ENCODE data around the gene CLIC3. TPM values are rescaled to one million over a fixed set of nuclear protein-coding genes. Genes with fewer than 3 reads are reported as not detected.

The CLIC3 gene
- total RNA-seq, 1 donor from 2014 or later, result 0.39 TPM

- H3K27me3 ChIP-seq (ENCODE audit: insufficient read depth, low read length), result no peaks in the 10 kb centered on the region
- H3K4me2 ChIP-seq (ENCODE audit: low read length), result peak overlapping the region; percentile 66
- H4K20me1 ChIP-seq (ENCODE audit: insufficient read depth, low read length), result peaks cover 12% of the 10 kb centered on the region
- no peak overlapping the region for H3K9ac ChIP-seq (ENCODE audit: low read length)
- Mint-ChIP-seq H3K27ac (ENCODE audit: unreplicated experiment) (no peak overlapping the region), H3K36me3 (ENCODE audit: low read depth, unreplicated experiment) (no peaks in the 10 kb centered on the region), H3K9me3 (ENCODE audit: unreplicated experiment) (no peaks in the 10 kb centered on the region), H3K4me3 (ENCODE audit: unreplicated experiment) (no peak overlapping the region), H3K27me3 (ENCODE audit: low read depth, unreplicated experiment) (no peaks in the 10 kb centered on the region), H3K4me1 (ENCODE audit: low read depth, unreplicated experiment) (peaks cover 11% of the 10 kb centered on the region)
- H3K9me3 ChIP-seq (ENCODE audit: insufficient read depth, low read depth, low read length), result no peaks in the 10 kb centered on the region
- peaks cover 42% of the 10 kb centered on the region for H3K4me1 ChIP-seq (ENCODE audit: insufficient read depth, low read length)
- no peak for TF ChIP-seq EZH2 (IDR thresholded peaks at IDR 0.05; ENCODE audit: insufficient read depth, low read length)
- TF ChIP-seq, protein P1, sequence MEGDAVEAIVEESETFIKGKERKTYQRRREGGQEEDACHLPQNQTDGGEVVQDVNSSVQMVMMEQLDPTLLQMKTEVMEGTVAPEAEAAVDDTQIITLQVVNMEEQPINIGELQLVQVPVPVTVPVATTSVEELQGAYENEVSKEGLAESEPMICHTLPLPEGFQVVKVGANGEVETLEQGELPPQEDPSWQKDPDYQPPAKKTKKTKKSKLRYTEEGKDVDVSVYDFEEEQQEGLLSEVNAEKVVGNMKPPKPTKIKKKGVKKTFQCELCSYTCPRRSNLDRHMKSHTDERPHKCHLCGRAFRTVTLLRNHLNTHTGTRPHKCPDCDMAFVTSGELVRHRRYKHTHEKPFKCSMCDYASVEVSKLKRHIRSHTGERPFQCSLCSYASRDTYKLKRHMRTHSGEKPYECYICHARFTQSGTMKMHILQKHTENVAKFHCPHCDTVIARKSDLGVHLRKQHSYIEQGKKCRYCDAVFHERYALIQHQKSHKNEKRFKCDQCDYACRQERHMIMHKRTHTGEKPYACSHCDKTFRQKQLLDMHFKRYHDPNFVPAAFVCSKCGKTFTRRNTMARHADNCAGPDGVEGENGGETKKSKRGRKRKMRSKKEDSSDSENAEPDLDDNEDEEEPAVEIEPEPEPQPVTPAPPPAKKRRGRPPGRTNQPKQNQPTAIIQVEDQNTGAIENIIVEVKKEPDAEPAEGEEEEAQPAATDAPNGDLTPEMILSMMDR (IDR thresholded peaks at IDR 0.05; ENCODE audit: insufficient read depth, low read depth, low read length), result no peak
- no peaks in the 10 kb centered on the region for H3K36me3 ChIP-seq (ENCODE audit: insufficient read depth, low read length)
- no peak overlapping the region for H3K27ac ChIP-seq (ENCODE audit: low read depth, low read length)
- H3K4me3 ChIP-seq (ENCODE audit: insufficient read depth, low read depth, low read length), result no peak overlapping the region
- DNase-seq (ENCODE audit: low read depth) (no peak), FAIRE-seq (no peak)
- peaks cover 8% of the 10 kb centered on the region for H3K79me2 ChIP-seq (ENCODE audit: insufficient read depth, low read length)
- peak overlapping the region; percentile 28 for H2AFZ ChIP-seq (ENCODE audit: low read depth, low read length)
Measured at GRCh38 chr9:136997830-136998234, 1.5 kb upstream of the CLIC3 start.

DNA sequence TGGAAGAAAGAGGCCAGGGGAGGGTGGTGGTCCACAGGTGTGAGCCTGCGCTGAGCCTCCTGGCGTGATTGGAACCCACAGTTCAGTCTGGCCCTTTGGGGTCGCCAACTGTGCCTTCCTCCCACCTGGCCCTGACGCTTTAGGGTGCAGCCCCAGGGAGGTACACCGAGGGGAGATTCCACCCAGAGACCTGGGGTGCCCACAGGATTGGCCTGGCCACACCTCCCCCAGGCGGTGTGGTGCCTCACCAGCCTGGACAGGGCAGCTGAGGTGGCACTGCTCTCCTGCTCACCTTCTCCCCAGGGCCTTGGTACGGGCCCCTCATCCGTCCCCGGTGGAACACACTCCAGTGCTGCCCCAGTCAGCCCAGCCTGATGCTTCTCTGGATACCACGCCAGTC lies 1.0 kb upstream of the CLIC3 start:
- Mint-ChIP-seq H3K4me3 (ENCODE audit: unreplicated experiment) (no peak overlapping the region), H3K27me3 (ENCODE audit: low read depth, unreplicated experiment) (no peaks in the 10 kb centered on the region), H3K9me3 (ENCODE audit: unreplicated experiment) (no peaks in the 10 kb centered on the region), H3K4me1 (ENCODE audit: low read depth, unreplicated experiment) (peaks cover 11% of the 10 kb centered on the region), H3K27ac (ENCODE audit: unreplicated experiment) (no peak overlapping the region), H3K36me3 (ENCODE audit: low read depth, unreplicated experiment) (no peaks in the 10 kb centered on the region)
- no peaks in the 10 kb centered on the region for H3K36me3 ChIP-seq (ENCODE audit: insufficient read depth, low read length)
- no peak overlapping the region for H3K9ac ChIP-seq (ENCODE audit: low read length)
- no peaks in the 10 kb centered on the region for H3K9me3 ChIP-seq (ENCODE audit: insufficient read depth, low read depth, low read length)
- peaks cover 12% of the 10 kb centered on the region for H4K20me1 ChIP-seq (ENCODE audit: insufficient read depth, low read length)
- peaks cover 12% of the 10 kb centered on the region for H3K79me2 ChIP-seq (ENCODE audit: insufficient read depth, low read length)
- DNase-seq (ENCODE audit: low read depth) (no peak), FAIRE-seq (no peak)
- peaks cover 45% of the 10 kb centered on the region for H3K4me1 ChIP-seq (ENCODE audit: insufficient read depth, low read length)
- H3K27me3 ChIP-seq (ENCODE audit: insufficient read depth, low read length), result no peaks in the 10 kb centered on the region
- no peak overlapping the region for H3K27ac ChIP-seq (ENCODE audit: low read depth, low read length)
- H3K4me3 ChIP-seq (ENCODE audit: insufficient read depth, low read depth, low read length), result no peak overlapping the region
- H3K4me2 ChIP-seq (ENCODE audit: low read length), result peak overlapping the region; percentile 66
- no peak overlapping the region for H2AFZ ChIP-seq (ENCODE audit: low read depth, low read length)
- TF ChIP-seq, protein P1 (IDR thresholded peaks at IDR 0.05; ENCODE audit: insufficient read depth, low read depth, low read length), result no peak
- TF ChIP-seq EZH2 (IDR thresholded peaks at IDR 0.05; ENCODE audit: insufficient read depth, low read length), result no peak

- peaks cover 12% of the 10 kb centered on the region for H4K20me1 ChIP-seq (ENCODE audit: insufficient read depth, low read length)
- peaks cover 13% of the 10 kb centered on the region for H3K79me2 ChIP-seq (ENCODE audit: insufficient read depth, low read length)
- H3K27ac Mint-ChIP-seq (ENCODE audit: unreplicated experiment), result no peak overlapping the region
- DNase-seq (ENCODE audit: low read depth) (peak; percentile 36), FAIRE-seq (no peak)
- H3K4me1 Mint-ChIP-seq (ENCODE audit: low read depth, unreplicated experiment), result peaks cover 11% of the 10 kb centered on the region
- no peak overlapping the region for H3K4me3 ChIP-seq (ENCODE audit: insufficient read depth, low read depth, low read length)
- peaks cover under 1% of the 10 kb centered on the region for H3K36me3 Mint-ChIP-seq (ENCODE audit: low read depth, unreplicated experiment)
- H3K27me3 ChIP-seq (ENCODE audit: insufficient read depth, low read length), result no peaks in the 10 kb centered on the region
- H3K4me2 ChIP-seq (ENCODE audit: low read length), result peak overlapping the region; percentile 66
- no peak overlapping the region for H3K9ac ChIP-seq (ENCODE audit: low read length)
- H3K9me3 Mint-ChIP-seq (ENCODE audit: unreplicated experiment), result no peaks in the 10 kb centered on the region
- no peak overlapping the region for H2AFZ ChIP-seq (ENCODE audit: low read depth, low read length)
- no peaks in the 10 kb centered on the region for H3K9me3 ChIP-seq (ENCODE audit: insufficient read depth, low read depth, low read length)
- TF ChIP-seq EZH2 (IDR thresholded peaks at IDR 0.05; ENCODE audit: insufficient read depth, low read length), result no peak
- TF ChIP-seq, protein P1 (IDR thresholded peaks at IDR 0.05; ENCODE audit: insufficient read depth, low read depth, low read length), result no peak
- peaks cover 6% of the 10 kb centered on the region for H3K27me3 Mint-ChIP-seq (ENCODE audit: low read depth, unreplicated experiment)
- peaks cover 45% of the 10 kb centered on the region for H3K4me1 ChIP-seq (ENCODE audit: insufficient read depth, low read length)
- H3K4me3 Mint-ChIP-seq (ENCODE audit: unreplicated experiment), result no peak overlapping the region
- H3K36me3 ChIP-seq (ENCODE audit: insufficient read depth, low read length), result no peaks in the 10 kb centered on the region
- no peak overlapping the region for H3K27ac ChIP-seq (ENCODE audit: low read depth, low read length)
Measured at GRCh38 chr9:136995772-136996311, 526 bp downstream of the CLIC3 start.
